ENCODE results near the gene APC. TPM values are rescaled to one million over a fixed set of nuclear protein-coding genes. Genes with fewer than 3 reads are reported as not detected.

APC gene
- total and polyA plus RNA-seq, 4 donors, result 4.8 to 36.2 (median 24.4) TPM

DNA sequence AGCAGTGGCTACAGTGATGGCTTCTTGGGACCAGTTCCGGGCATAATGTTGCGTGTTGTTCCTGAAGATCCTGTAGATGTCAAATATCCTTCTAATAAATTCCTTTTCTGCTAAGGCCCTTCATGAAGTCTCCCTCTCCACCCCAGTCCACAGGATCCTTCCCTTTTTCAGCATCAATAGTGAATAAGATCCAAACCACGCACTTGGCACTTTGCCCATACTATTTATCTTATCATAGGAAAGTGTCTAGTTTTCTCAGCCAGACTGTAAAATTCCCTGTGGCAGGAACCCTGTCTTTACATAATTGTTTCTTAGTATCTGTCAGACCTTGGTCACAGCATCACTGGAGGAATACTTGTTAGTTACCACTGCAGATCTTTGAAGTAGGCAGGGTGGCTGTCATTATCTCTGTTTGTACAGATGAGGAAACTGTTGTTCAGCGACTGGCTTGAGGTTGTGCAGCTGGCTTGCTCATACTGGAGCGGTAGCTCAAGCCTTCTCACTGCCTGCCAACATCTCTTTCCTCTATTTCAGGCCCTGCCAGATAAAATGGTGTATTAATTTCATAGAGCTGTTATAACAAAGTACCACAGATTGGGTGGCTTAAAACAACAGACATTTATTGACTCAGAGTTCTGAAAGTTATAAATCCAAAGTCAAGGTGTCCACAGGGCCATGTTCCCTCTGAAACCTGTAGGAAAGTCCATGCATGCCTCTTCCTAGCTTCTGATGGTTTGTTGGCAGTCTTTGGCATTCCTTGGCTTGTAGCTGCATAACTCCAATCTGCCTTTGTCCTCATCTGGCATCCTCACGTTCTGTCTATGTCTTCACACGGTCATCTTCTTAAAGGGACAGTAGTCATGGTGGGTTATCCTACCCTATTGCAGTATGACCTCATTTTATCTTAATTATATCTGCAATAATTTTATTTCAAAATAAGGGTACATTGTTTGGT lies 33.5 kb upstream of the APC start (continued):
- TF ChIP-seq, protein P1, sequence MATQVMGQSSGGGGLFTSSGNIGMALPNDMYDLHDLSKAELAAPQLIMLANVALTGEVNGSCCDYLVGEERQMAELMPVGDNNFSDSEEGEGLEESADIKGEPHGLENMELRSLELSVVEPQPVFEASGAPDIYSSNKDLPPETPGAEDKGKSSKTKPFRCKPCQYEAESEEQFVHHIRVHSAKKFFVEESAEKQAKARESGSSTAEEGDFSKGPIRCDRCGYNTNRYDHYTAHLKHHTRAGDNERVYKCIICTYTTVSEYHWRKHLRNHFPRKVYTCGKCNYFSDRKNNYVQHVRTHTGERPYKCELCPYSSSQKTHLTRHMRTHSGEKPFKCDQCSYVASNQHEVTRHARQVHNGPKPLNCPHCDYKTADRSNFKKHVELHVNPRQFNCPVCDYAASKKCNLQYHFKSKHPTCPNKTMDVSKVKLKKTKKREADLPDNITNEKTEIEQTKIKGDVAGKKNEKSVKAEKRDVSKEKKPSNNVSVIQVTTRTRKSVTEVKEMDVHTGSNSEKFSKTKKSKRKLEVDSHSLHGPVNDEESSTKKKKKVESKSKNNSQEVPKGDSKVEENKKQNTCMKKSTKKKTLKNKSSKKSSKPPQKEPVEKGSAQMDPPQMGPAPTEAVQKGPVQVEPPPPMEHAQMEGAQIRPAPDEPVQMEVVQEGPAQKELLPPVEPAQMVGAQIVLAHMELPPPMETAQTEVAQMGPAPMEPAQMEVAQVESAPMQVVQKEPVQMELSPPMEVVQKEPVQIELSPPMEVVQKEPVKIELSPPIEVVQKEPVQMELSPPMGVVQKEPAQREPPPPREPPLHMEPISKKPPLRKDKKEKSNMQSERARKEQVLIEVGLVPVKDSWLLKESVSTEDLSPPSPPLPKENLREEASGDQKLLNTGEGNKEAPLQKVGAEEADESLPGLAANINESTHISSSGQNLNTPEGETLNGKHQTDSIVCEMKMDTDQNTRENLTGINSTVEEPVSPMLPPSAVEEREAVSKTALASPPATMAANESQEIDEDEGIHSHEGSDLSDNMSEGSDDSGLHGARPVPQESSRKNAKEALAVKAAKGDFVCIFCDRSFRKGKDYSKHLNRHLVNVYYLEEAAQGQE (IDR thresholded peaks at IDR 0.05), result no peak
- TF ChIP-seq FOXA2 (IDR thresholded peaks at IDR 0.05) (no peak), JUND (IDR thresholded peaks at IDR 0.05) (no peak), FOXA1 (IDR thresholded peaks at IDR 0.05) (no peak), GABPA (IDR thresholded peaks at IDR 0.05 in 1 of 2, conservative IDR thresholded peaks at IDR 0.05 in 1 of 2) (no peak), HNF4G (IDR thresholded peaks at IDR 0.05) (no peak)

DNA sequence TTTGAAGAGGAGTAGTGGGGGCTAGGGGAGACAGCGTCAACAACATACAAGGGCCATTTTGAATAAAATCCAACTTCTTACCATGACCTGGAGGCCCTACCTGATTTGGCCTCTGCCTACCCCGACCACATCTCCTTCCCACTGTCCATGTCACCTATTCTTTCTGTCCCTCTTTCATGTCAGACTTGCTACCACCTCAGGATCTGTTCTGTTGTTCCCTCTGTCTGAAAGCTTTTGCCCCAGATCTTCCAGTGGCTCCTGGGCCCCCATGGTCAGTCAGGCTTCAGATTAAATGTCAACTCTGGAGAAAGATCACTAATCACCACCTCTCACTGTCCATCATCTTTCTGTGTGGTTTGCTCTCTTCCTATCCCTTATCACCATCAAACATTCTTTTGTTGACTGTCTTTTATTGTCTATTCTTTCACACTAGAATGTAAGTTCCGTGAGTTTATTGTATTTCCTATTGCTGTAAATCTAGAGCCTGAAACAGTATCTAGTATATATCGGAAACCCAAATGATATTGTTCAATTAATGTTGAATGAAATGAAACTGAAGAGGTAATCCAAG lies 31.2 kb upstream of the APC start:
- Histone ChIP-seq H3K4me3 (ENCODE audit: low read depth in 1 of 3, low read length in 3 of 3) (peak overlapping the region in 1 of 3 donors; percentile 73), H3K4me1 (ENCODE audit: control insufficient read depth in 4 of 4, insufficient read depth in 4 of 4, low read length in 3 of 4) (peaks cover 0 to 15% (median 5%) of the 10 kb centered on the region in 4 donors), H3K27ac (ENCODE audit: low read depth in 1 of 2, low read length in 2 of 2) (no peak overlapping the region), H3K36me3 (ENCODE audit: control insufficient read depth in 4 of 4, insufficient read depth in 3 of 4, low read depth in 1 of 4, low read length in 3 of 4) (no peaks in the 10 kb centered on the region), H3K9ac (ENCODE audit: low read depth in 1 of 2, low read length in 2 of 2) (no peak overlapping the region), H3K9me3 (ENCODE audit: control insufficient read depth in 4 of 4, low read length in 3 of 4) (no peaks in the 10 kb centered on the region), H3K27me3 (ENCODE audit: control insufficient read depth in 4 of 4, insufficient read depth in 4 of 4, low read length in 3 of 4) (no peaks in the 10 kb centered on the region)
- no peak for TF ChIP-seq RXRA (IDR thresholded peaks at IDR 0.05)
- no peak for DNase-seq (ENCODE audit: low spot score)
- 85% methylated on average over 4 of the region's 4 CpGs for WGBS

DNA sequence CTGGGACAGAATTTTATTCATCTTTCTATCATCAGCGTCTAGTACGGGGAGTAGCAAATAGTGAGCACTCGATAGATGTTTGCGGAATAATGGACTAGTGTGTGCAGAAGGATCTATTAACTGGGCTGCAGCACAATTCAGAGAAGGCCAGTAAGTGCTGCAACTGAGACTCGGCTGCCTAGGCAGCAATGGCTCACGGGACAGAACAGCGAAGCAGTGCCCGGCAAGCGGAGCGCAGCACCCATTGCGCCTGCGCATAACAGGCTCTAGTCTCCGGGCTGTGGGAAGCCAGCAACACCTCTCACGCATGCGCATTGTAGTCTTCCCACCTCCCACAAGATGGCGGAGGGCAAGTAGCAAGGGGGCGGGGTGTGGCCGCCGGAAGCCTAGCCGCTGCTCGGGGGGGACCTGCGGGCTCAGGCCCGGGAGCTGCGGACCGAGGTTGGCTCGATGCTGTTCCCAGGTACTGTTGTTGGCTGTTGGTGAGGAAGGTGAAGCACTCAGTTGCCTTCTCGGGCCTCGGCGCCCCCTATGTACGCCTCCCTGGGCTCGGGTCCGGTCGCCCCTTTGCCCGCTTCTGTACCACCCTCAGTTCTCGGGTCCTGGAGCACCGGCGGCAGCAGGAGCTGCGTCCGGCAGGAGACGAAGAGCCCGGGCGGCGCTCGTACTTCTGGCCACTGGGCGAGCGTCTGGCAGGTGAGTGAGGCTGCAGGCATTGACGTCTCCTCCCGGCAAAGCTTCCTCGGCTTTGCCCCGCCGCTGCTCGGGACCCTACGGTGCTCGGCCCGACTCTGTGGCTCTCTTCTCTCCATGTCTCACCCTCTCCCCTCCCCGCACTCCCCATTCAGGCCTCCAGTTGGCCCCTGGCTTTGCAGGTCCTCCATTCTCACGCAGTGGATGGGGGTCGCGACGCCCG lies 30.2 kb upstream of the APC start:
- no peaks in the 10 kb centered on the region for H3K27me3 ChIP-seq (ENCODE audit: control insufficient read depth in 4 of 4, insufficient read depth in 4 of 4, low read length in 3 of 4)
- peaks cover 0 to 15% (median 5%) of the 10 kb centered on the region in 4 donors for H3K4me1 ChIP-seq (ENCODE audit: control insufficient read depth in 4 of 4, insufficient read depth in 4 of 4, low read length in 3 of 4)
- 2% methylated on average over 61 of the region's 61 CpGs for WGBS
- H3K4me3 ChIP-seq (ENCODE audit: low read depth in 1 of 3, low read length in 3 of 3), result peak overlapping the region; percentile 73 to 88 (median 84)
- no peaks in the 10 kb centered on the region for H3K36me3 ChIP-seq (ENCODE audit: control insufficient read depth in 4 of 4, insufficient read depth in 3 of 4, low read depth in 1 of 4, low read length in 3 of 4)
- peaks cover 0 to 1% (median 0%) of the 10 kb centered on the region in 4 donors for H3K9me3 ChIP-seq (ENCODE audit: control insufficient read depth in 4 of 4, low read length in 3 of 4)
- peak overlapping the region; percentile 85 for H3K27ac ChIP-seq (ENCODE audit: low read depth in 1 of 2, low read length in 2 of 2)
- peak; percentile 94 for DNase-seq (ENCODE audit: low spot score)
- peak overlapping the region; percentile 75 to 91 for H3K9ac ChIP-seq (ENCODE audit: low read depth in 1 of 2, low read length in 2 of 2)
- TF ChIP-seq SP1 (IDR thresholded peaks at IDR 0.05), result peak; percentile 31
- TF ChIP-seq, protein P2, sequence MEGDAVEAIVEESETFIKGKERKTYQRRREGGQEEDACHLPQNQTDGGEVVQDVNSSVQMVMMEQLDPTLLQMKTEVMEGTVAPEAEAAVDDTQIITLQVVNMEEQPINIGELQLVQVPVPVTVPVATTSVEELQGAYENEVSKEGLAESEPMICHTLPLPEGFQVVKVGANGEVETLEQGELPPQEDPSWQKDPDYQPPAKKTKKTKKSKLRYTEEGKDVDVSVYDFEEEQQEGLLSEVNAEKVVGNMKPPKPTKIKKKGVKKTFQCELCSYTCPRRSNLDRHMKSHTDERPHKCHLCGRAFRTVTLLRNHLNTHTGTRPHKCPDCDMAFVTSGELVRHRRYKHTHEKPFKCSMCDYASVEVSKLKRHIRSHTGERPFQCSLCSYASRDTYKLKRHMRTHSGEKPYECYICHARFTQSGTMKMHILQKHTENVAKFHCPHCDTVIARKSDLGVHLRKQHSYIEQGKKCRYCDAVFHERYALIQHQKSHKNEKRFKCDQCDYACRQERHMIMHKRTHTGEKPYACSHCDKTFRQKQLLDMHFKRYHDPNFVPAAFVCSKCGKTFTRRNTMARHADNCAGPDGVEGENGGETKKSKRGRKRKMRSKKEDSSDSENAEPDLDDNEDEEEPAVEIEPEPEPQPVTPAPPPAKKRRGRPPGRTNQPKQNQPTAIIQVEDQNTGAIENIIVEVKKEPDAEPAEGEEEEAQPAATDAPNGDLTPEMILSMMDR (IDR thresholded peaks at IDR 0.05; ENCODE audit: low read depth, low read length, missing input control), result peak; percentile 1
- TF ChIP-seq TAF1 (conservative IDR thresholded peaks at IDR 0.05), result peak; percentile 38
- TF ChIP-seq HNF4G (IDR thresholded peaks at IDR 0.05), result no peak
- peak in 1 of 2 donors; percentile 75 for TF ChIP-seq GABPA (IDR thresholded peaks at IDR 0.05 in 1 of 2, conservative IDR thresholded peaks at IDR 0.05 in 1 of 2)
- TF ChIP-seq EGR1 (IDR thresholded peaks at IDR 0.05; ENCODE audit: low read depth in 2 of 2), result no peak
- TF ChIP-seq, protein P3, sequence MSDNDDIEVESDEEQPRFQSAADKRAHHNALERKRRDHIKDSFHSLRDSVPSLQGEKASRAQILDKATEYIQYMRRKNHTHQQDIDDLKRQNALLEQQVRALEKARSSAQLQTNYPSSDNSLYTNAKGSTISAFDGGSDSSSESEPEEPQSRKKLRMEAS (IDR thresholded peaks at IDR 0.05), result no peak
- TF ChIP-seq FOXA2 (IDR thresholded peaks at IDR 0.05), result no peak
- TF ChIP-seq HNF4A (conservative IDR thresholded peaks at IDR 0.05), result peak in 1 of 2 donors; percentile 36
- peak; percentile 99 for TF ChIP-seq YY1 (IDR thresholded peaks at IDR 0.05)
- peak in 1 of 2 donors; percentile 39 for TF ChIP-seq RAD21 (IDR thresholded peaks at IDR 0.05)
- no peak for TF ChIP-seq JUND (IDR thresholded peaks at IDR 0.05)
- TF ChIP-seq, protein P1 (IDR thresholded peaks at IDR 0.05), result peak; percentile 62
- TF ChIP-seq NR2F2 (IDR thresholded peaks at IDR 0.05), result no peak

Measured in liver (tissue), 9 donors.